ENCODE data around the gene SEMA3E.

SEMA3E gene

GRCh38 chr7:83324596-83324995 lies 324.3 kb downstream of the SEMA3E start:
- no peak overlapping the region for H3K4me3 ChIP-seq (ENCODE audit: insufficient read depth, low read length, poor library complexity, severe bottlenecking)

GRCh38 chr7:83321011-83321410 lies 327.9 kb downstream of the SEMA3E start:
- no peaks in the 10 kb centered on the region for H3K79me2 ChIP-seq (ENCODE audit: insufficient read depth, low read length)
- H3F3A ChIP-seq (ENCODE audit: insufficient read depth), result no peaks in the 10 kb centered on the region
- no peak overlapping the region for H3K4me3 ChIP-seq (ENCODE audit: insufficient read depth, low read length, poor library complexity, severe bottlenecking)
- no peak overlapping the region for H2AFZ ChIP-seq (ENCODE audit: low read depth, low read length, severe bottlenecking)
- no peaks in the 10 kb centered on the region for H4K20me1 ChIP-seq (ENCODE audit: low read depth, low read length)
- H3K27ac ChIP-seq (ENCODE audit: low read depth, low read length), result no peak overlapping the region
- no peaks in the 10 kb centered on the region for H3K9me3 ChIP-seq (ENCODE audit: insufficient read depth, low read length)
- H3K4me2 ChIP-seq (ENCODE audit: low read depth, low read length, poor library complexity, severe bottlenecking), result no peak overlapping the region
- no peak overlapping the region for H3K9ac ChIP-seq (ENCODE audit: low read length)
- H3K36me3 ChIP-seq (ENCODE audit: low read length), result no peaks in the 10 kb centered on the region
- H3K27me3 ChIP-seq (ENCODE audit: low read length), result no peaks in the 10 kb centered on the region
- no peak for TF ChIP-seq CTCF (IDR thresholded peaks at IDR 0.05; ENCODE audit: insufficient read depth, low read length, poor library complexity, severe bottlenecking)
- TF ChIP-seq EZH2phosphoT487 (conservative IDR thresholded peaks at IDR 0.05; ENCODE audit: low read length), result no peak
- no peaks in the 10 kb centered on the region for H3K9me2 ChIP-seq (replicated peaks; ENCODE audit: insufficient read depth, low read length)

More at GRCh38 chr7:83324596-83324995, 324.3 kb downstream of the SEMA3E start:
- H3K4me2 ChIP-seq (ENCODE audit: low read depth, low read length, poor library complexity, severe bottlenecking), result no peak overlapping the region
- no peaks in the 10 kb centered on the region for H4K20me1 ChIP-seq (ENCODE audit: low read depth, low read length)
- TF ChIP-seq EZH2phosphoT487 (conservative IDR thresholded peaks at IDR 0.05; ENCODE audit: low read length) (no peak), CTCF (IDR thresholded peaks at IDR 0.05; ENCODE audit: insufficient read depth, low read length, poor library complexity, severe bottlenecking) (no peak)
- no peaks in the 10 kb centered on the region for H3F3A ChIP-seq (ENCODE audit: insufficient read depth)
- no peak overlapping the region for H2AFZ ChIP-seq (ENCODE audit: low read depth, low read length, severe bottlenecking)
- H3K9ac ChIP-seq (ENCODE audit: low read length), result no peak overlapping the region
- no peaks in the 10 kb centered on the region for H3K79me2 ChIP-seq (ENCODE audit: insufficient read depth, low read length)
- H3K27ac ChIP-seq (ENCODE audit: low read depth, low read length), result no peak overlapping the region
- H3K9me3 ChIP-seq (ENCODE audit: insufficient read depth, low read length), result no peaks in the 10 kb centered on the region
- no peaks in the 10 kb centered on the region for H3K36me3 ChIP-seq (ENCODE audit: low read length)
- H3K9me2 ChIP-seq (replicated peaks; ENCODE audit: insufficient read depth, low read length), result no peaks in the 10 kb centered on the region
- H3K27me3 ChIP-seq (ENCODE audit: low read length), result no peaks in the 10 kb centered on the region

GRCh38 chr7:83313931-83314330 lies 335.0 kb downstream of the SEMA3E start:
- Histone ChIP-seq H3K79me2 (ENCODE audit: insufficient read depth, low read length) (no peaks in the 10 kb centered on the region), H3K27me3 (ENCODE audit: low read length) (no peaks in the 10 kb centered on the region), H3K9me2 (replicated peaks; ENCODE audit: insufficient read depth, low read length) (no peaks in the 10 kb centered on the region), H3K36me3 (ENCODE audit: low read length) (no peaks in the 10 kb centered on the region; the same call in 1 of the 2 replicates), H2AFZ (ENCODE audit: low read depth, low read length, severe bottlenecking) (no peak overlapping the region), H3F3A (ENCODE audit: insufficient read depth) (no peaks in the 10 kb centered on the region), H3K9me3 (ENCODE audit: insufficient read depth, low read length) (no peaks in the 10 kb centered on the region), H3K4me2 (ENCODE audit: low read depth, low read length, poor library complexity, severe bottlenecking) (no peak overlapping the region), H4K20me1 (ENCODE audit: low read depth, low read length) (no peaks in the 10 kb centered on the region), H3K27ac (ENCODE audit: low read depth, low read length) (no peak overlapping the region), H3K9ac (ENCODE audit: low read length) (no peak overlapping the region), H3K4me3 (ENCODE audit: insufficient read depth, low read length, poor library complexity, severe bottlenecking) (no peak overlapping the region)
- TF ChIP-seq EZH2phosphoT487 (conservative IDR thresholded peaks at IDR 0.05; ENCODE audit: low read length), result no peak
- TF ChIP-seq CTCF (IDR thresholded peaks at IDR 0.05; ENCODE audit: insufficient read depth, low read length, poor library complexity, severe bottlenecking), result no peak
